SJCRH30 (cell line): ENCODE data around the gene LKAAEAR1. TPM values are rescaled to one million over a fixed set of nuclear protein-coding genes. Genes with fewer than 3 reads are reported as not detected.
A peak's percentile ranks its signal among the peaks of the same experiment; 100 is the strongest.

Source experiments
- DNase-seq, 2 experiments: peaks; one replicate each; pipeline ENCODE4 v3.0.0-alpha.2; 2015 to 2020
- H3K27ac ChIP-seq: fragments of 250-450 bp; sonication (Bioruptor Pico); 2 replicates; pipeline ENCODE4 v1.5.1; 2020; ENCODE audit warnings: mild to moderate bottlenecking, moderate library complexity
- H3K27me3 ChIP-seq: fragments of 250-450 bp; sonication (Bioruptor Pico); 2 replicates; pipeline ENCODE4 v1.5.1; 2020; ENCODE audit warnings: mild to moderate bottlenecking, moderate library complexity
- H3K36me3 ChIP-seq: fragments of 250-450 bp; sonication (Bioruptor Pico); 2 replicates; pipeline ENCODE4 v1.5.1; 2020; ENCODE audit warnings: mild to moderate bottlenecking, moderate library complexity
- H3K4me1 ChIP-seq: fragments of 250-450 bp; sonication (Bioruptor Pico); 2 replicates; pipeline ENCODE4 v1.5.1; 2020; ENCODE audit warnings: mild to moderate bottlenecking, moderate library complexity
- H3K4me3 ChIP-seq: fragments of 250-450 bp; sonication (Bioruptor Pico); 2 replicates; pipeline ENCODE4 v1.5.1; 2020; ENCODE audit warnings: mild to moderate bottlenecking, moderate library complexity
- H3K9me3 ChIP-seq: fragments of 250-450 bp; sonication (Bioruptor Pico); replicated peaks from 2 replicates; pipeline ENCODE4 v1.5.1; 2020; ENCODE audit warnings: mild to moderate bottlenecking, moderate library complexity
- total RNA-seq: library from RNA; depleted of rRNA; stranded (reverse); fragments of >200 nt; shearing (Covaris generic); gene quantifications from 2 replicates; pipeline ENCODE4 v1.2.3, GENCODE V29; 2014

The LKAAEAR1 gene
- total RNA-seq, 1 experiment from 2014 or later, result not detected

- Histone ChIP-seq H3K9me3 (no peaks in the 10 kb centered on the region), H3K27ac (no peak overlapping the region; the same call in 1 of the 2 replicates), H3K36me3 (no peaks in the 10 kb centered on the region), H3K4me1 (peaks cover 41% of the 10 kb centered on the region), H3K4me3 (no peak overlapping the region), H3K27me3 (peaks cover 16% of the 10 kb centered on the region)
- no peak for DNase-seq
These were observed 33.2 kb downstream of the LKAAEAR1 start for GRCh38 chr20:64051033-64051452.

- DNase-seq, result no peak
- Histone ChIP-seq H3K9me3 (no peaks in the 10 kb centered on the region), H3K36me3 (no peaks in the 10 kb centered on the region), H3K4me1 (peaks cover 35% of the 10 kb centered on the region), H3K27me3 (peaks cover 10% of the 10 kb centered on the region), H3K4me3 (peak overlapping the region; percentile 31), H3K27ac (no peak overlapping the region)
These were observed 33.8 kb downstream of the LKAAEAR1 start for GRCh38 chr20:64050261-64051032.

GRCh38 chr20:64049878-64050260, 34.3 kb downstream of the LKAAEAR1 start:
- peaks cover 34% of the 10 kb centered on the region; the same call in 1 of the 2 replicates for H3K4me1 ChIP-seq
- no peaks in the 10 kb centered on the region for H3K36me3 ChIP-seq
- DNase-seq, result no peak
- H3K27ac ChIP-seq, result no peak overlapping the region
- H3K4me3 ChIP-seq, result peak overlapping the region; percentile 31
- peaks cover 5% of the 10 kb centered on the region for H3K27me3 ChIP-seq
- H3K9me3 ChIP-seq, result no peaks in the 10 kb centered on the region

- DNase-seq, result no peak
- Histone ChIP-seq H3K4me3 (peak within 1 kb of the TSS; percentile 31), H3K27me3 (peaks cover 5% of the 10 kb centered on the region), H3K36me3 (no peaks in the 10 kb centered on the region), H3K27ac (no peak within 1 kb of the TSS), H3K9me3 (no peaks in the 10 kb centered on the region), H3K4me1 (peaks cover 36% of the 10 kb centered on the region; the same call in 1 of the 2 replicates)
These were observed 34.9 kb downstream of the LKAAEAR1 start, which contains the start of gene SOX18 for GRCh38 chr20:64049060-64049877. SOX18 (minus strand) TSS chr20:64049639; CDS start chr20:64049516, 123 bp downstream.

GRCh38 chr20:64048402-64049044, 35.7 kb downstream of the LKAAEAR1 start:
- DNase-seq, result no peak
- H3K4me1 ChIP-seq, result peaks cover 29% of the 10 kb centered on the region; the same call in 1 of the 2 replicates
- H3K27me3 ChIP-seq, result peaks cover 5% of the 10 kb centered on the region
- H3K36me3 ChIP-seq, result no peaks in the 10 kb centered on the region
- H3K9me3 ChIP-seq, result no peaks in the 10 kb centered on the region
- no peak overlapping the region for H3K4me3 ChIP-seq
- H3K27ac ChIP-seq, result no peak overlapping the region

GRCh38 chr20:64047968-64048401, 36.2 kb downstream of the LKAAEAR1 start:
- no peak overlapping the region for H3K4me3 ChIP-seq
- H3K9me3 ChIP-seq, result no peaks in the 10 kb centered on the region
- no peak overlapping the region for H3K27ac ChIP-seq
- DNase-seq, result no peak
- H3K4me1 ChIP-seq, result peaks cover 28% of the 10 kb centered on the region; the same call in 1 of the 2 replicates
- peaks cover 5% of the 10 kb centered on the region for H3K27me3 ChIP-seq
- no peaks in the 10 kb centered on the region for H3K36me3 ChIP-seq

- peaks cover 8% of the 10 kb centered on the region for H3K27me3 ChIP-seq
- no peak overlapping the region for H3K4me3 ChIP-seq
- no peaks in the 10 kb centered on the region for H3K9me3 ChIP-seq
- no peaks in the 10 kb centered on the region for H3K36me3 ChIP-seq
- H3K27ac ChIP-seq, result no peak overlapping the region
- DNase-seq, result no peak
- H3K4me1 ChIP-seq, result peaks cover 24% of the 10 kb centered on the region
These were observed 37.2 kb downstream of the LKAAEAR1 start for GRCh38 chr20:64047046-64047389.

- H3K9me3 ChIP-seq, result no peaks in the 10 kb centered on the region
- H3K4me1 ChIP-seq, result peaks cover 20% of the 10 kb centered on the region
- H3K27me3 ChIP-seq, result peaks cover 22% of the 10 kb centered on the region
- no peak for DNase-seq
- no peaks in the 10 kb centered on the region for H3K36me3 ChIP-seq
- no peak overlapping the region for H3K27ac ChIP-seq
- H3K4me3 ChIP-seq, result no peak overlapping the region
These were observed 38.7 kb downstream of the LKAAEAR1 start for GRCh38 chr20:64045346-64046011.

- H3K27me3 ChIP-seq, result peaks cover 24% of the 10 kb centered on the region
- DNase-seq, result peak; percentile 70 to 73
- H3K4me3 ChIP-seq, result no peak overlapping the region
- H3K36me3 ChIP-seq, result no peaks in the 10 kb centered on the region
- H3K27ac ChIP-seq, result no peak overlapping the region
- H3K9me3 ChIP-seq, result no peaks in the 10 kb centered on the region
- peaks cover 20% of the 10 kb centered on the region for H3K4me1 ChIP-seq
These were observed 39.5 kb downstream of the LKAAEAR1 start for GRCh38 chr20:64044484-64045247.

- DNase-seq, result no peak
- peaks cover 24% of the 10 kb centered on the region for H3K27me3 ChIP-seq
- H3K9me3 ChIP-seq, result no peaks in the 10 kb centered on the region
- H3K4me1 ChIP-seq, result peaks cover 24% of the 10 kb centered on the region
- no peak overlapping the region for H3K27ac ChIP-seq
- no peak overlapping the region for H3K4me3 ChIP-seq
- H3K36me3 ChIP-seq, result no peaks in the 10 kb centered on the region
These were observed 40.4 kb downstream of the LKAAEAR1 start for GRCh38 chr20:64043768-64044167.

- Histone ChIP-seq H3K9me3 (no peaks in the 10 kb centered on the region), H3K4me1 (peaks cover 26% of the 10 kb centered on the region), H3K27ac (no peak overlapping the region), H3K4me3 (no peak overlapping the region), H3K27me3 (peaks cover 24% of the 10 kb centered on the region), H3K36me3 (no peaks in the 10 kb centered on the region)
- no peak for DNase-seq
These were observed 42.0 kb downstream of the LKAAEAR1 start for GRCh38 chr20:64042054-64042781.

- H3K27me3 ChIP-seq, result peaks cover 24% of the 10 kb centered on the region
- H3K4me3 ChIP-seq, result no peak overlapping the region
These were observed 42.5 kb downstream of the LKAAEAR1 start for GRCh38 chr20:64041781-64042053.

GRCh38 chr20:64041040-64041780, 43.0 kb downstream of the LKAAEAR1 start:
- DNase-seq, result peak; percentile 44 to 54
- no peak overlapping the region for H3K27ac ChIP-seq
- H3K9me3 ChIP-seq, result no peaks in the 10 kb centered on the region
- H3K4me3 ChIP-seq, result no peak overlapping the region
- no peaks in the 10 kb centered on the region for H3K36me3 ChIP-seq
- H3K27me3 ChIP-seq, result peaks cover 20% of the 10 kb centered on the region
- H3K4me1 ChIP-seq, result peaks cover 36% of the 10 kb centered on the region

More at GRCh38 chr20:64041781-64042053, 42.5 kb downstream of the LKAAEAR1 start:
- Histone ChIP-seq H3K4me1 (peaks cover 31% of the 10 kb centered on the region), H3K9me3 (no peaks in the 10 kb centered on the region), H3K27ac (no peak overlapping the region), H3K36me3 (no peaks in the 10 kb centered on the region)
- DNase-seq, result no peak
